Neuronal stem cell (in vitro differentiated cells): ENCODE data around the gene KRT222.

Experiments used
- DNase-seq: peaks from one replicate; pipeline ENCODE4 v3.0.0-alpha.2; 2013; ENCODE audit warnings: low spot score
- H2AFZ ChIP-seq: one replicate; pipeline ENCODE4 v1.6.1; 2013; ENCODE audit warnings: mild to moderate bottlenecking, low read length, inconsistent platforms
- H2AK5ac ChIP-seq: 2 replicates; pipeline ENCODE4 v1.6.1; 2013; ENCODE audit warnings: low read depth, mild to moderate bottlenecking, inconsistent platforms, low read length, moderate library complexity, mixed read lengths
- H2BK120ac ChIP-seq: 2 replicates; pipeline ENCODE4 v1.6.1; 2013; ENCODE audit warnings: low read depth, mild to moderate bottlenecking, inconsistent platforms, low read length, moderate library complexity, mixed read lengths
- H2BK12ac ChIP-seq: one replicate; pipeline ENCODE4 v1.6.1; 2013; ENCODE audit warnings: low read length, inconsistent platforms
- H2BK15ac ChIP-seq: 2 replicates; pipeline ENCODE4 v1.6.1; 2013; ENCODE audit warnings: mild to moderate bottlenecking, low read length, inconsistent platforms, mixed read lengths
- H2BK5ac ChIP-seq: one replicate; pipeline ENCODE4 v1.6.1; 2013; ENCODE audit warnings: inconsistent platforms, mild to moderate bottlenecking, low read length, moderate library complexity
- H3K14ac ChIP-seq: one replicate; pipeline ENCODE4 v1.6.1; 2013; ENCODE audit warnings: low read length, inconsistent platforms
- H3K18ac ChIP-seq: 2 replicates; pipeline ENCODE4 v1.6.1; 2013; ENCODE audit warnings: low read length, inconsistent platforms
- H3K23ac ChIP-seq: 2 replicates; pipeline ENCODE4 v1.6.1; 2013; ENCODE audit warnings: low read depth, mild to moderate bottlenecking, mixed read lengths, low read length, inconsistent platforms; ENCODE audit not compliant: poor library complexity
- H3K27ac ChIP-seq: replicated peaks from 3 replicates; pipeline ENCODE4 v1.5.1; 2013; ENCODE audit warnings: low read length, inconsistent platforms
- H3K27me3 ChIP-seq, 3 experiments: 2 replicates each; pipeline ENCODE4 v1.6.1; 2013; ENCODE audit warnings: low read length in 3 of 3, mild to moderate bottlenecking in 2 of 3, inconsistent platforms in 1 of 3, low read depth in 1 of 3, mixed read lengths in 1 of 3, moderate library complexity in 1 of 3; ENCODE audit not compliant: control insufficient read depth in 3 of 3, insufficient read depth in 3 of 3
- H3K36me3 ChIP-seq, 2 donors: replicated peaks in 1 of 2; 2 replicates each; pipeline ENCODE4 v1.6.1; 2013; ENCODE audit warnings: low read length in 2 of 2; ENCODE audit not compliant: control insufficient read depth in 2 of 2, insufficient read depth in 2 of 2
- H3K4ac ChIP-seq: 2 replicates; pipeline ENCODE4 v1.6.1; 2013; ENCODE audit warnings: inconsistent platforms, mild to moderate bottlenecking, low read length, moderate library complexity
- H3K4me1 ChIP-seq, 2 donors: 1 replicate in 1 of 2; 2 replicates in 1 of 2; pipeline ENCODE4 v1.6.1; 2013; ENCODE audit warnings: low read length in 2 of 2, low read depth in 1 of 2; ENCODE audit not compliant: control insufficient read depth in 2 of 2, insufficient read depth in 1 of 2
- H3K4me2 ChIP-seq: one replicate; pipeline ENCODE4 v1.6.1; 2013; ENCODE audit warnings: mild to moderate bottlenecking, low read length, inconsistent platforms; ENCODE audit not compliant: insufficient read depth, poor library complexity, severe bottlenecking
- H3K4me3 ChIP-seq, 2 donors: 2 replicates each; pipeline ENCODE4 v1.5.1; 2013; ENCODE audit warnings: low read length in 2 of 2, mild to moderate bottlenecking in 2 of 2, inconsistent platforms in 1 of 2, moderate library complexity in 1 of 2
- H3K79me1 ChIP-seq: one replicate; pipeline ENCODE4 v1.6.1; 2013; ENCODE audit warnings: low read depth, mild to moderate bottlenecking, inconsistent platforms, low read length, moderate library complexity
- H3K9ac ChIP-seq: one replicate; pipeline ENCODE4 v1.6.1; 2013; ENCODE audit warnings: mild to moderate bottlenecking, low read depth, low read length, inconsistent platforms; ENCODE audit not compliant: poor library complexity
- H3K9me3 ChIP-seq, 2 donors: replicated peaks in 1 of 2; 2 replicates each; pipeline versions ENCODE3 to v1.6.1; 2013; ENCODE audit warnings: low read length in 2 of 2, mild to moderate bottlenecking in 2 of 2, inconsistent platforms in 1 of 2, low read depth in 1 of 2, mixed read lengths in 1 of 2, moderate library complexity in 1 of 2; ENCODE audit not compliant: control insufficient read depth in 2 of 2, insufficient read depth in 1 of 2
- H4K8ac ChIP-seq: one replicate; pipeline ENCODE4 v1.6.1; 2013; ENCODE audit warnings: low read depth, mild to moderate bottlenecking, inconsistent platforms, low read length, moderate library complexity
- H4K91ac ChIP-seq: one replicate; pipeline ENCODE4 v1.6.1; 2013; ENCODE audit warnings: low read length, low read depth, mild to moderate bottlenecking, inconsistent platforms; ENCODE audit not compliant: poor library complexity
- WGBS, 2 donors: extraction: QIAGEN DNeasy Blood & Tissue Kit; methylation state at CpG; one replicate each; pipeline ENCODE4 v1.1.7; 2013; ENCODE audit warnings: missing lambda C conversion rate in 2 of 2, mixed read lengths in 1 of 2; ENCODE audit not compliant: insufficient read length in 2 of 2, insufficient replicate concordance in 1 of 2; ENCODE audit errors: extremely low coverage in 2 of 2; 5-methylcytosine and 5-hydroxymethylcytosine counted together

KRT222 gene

GRCh38 chr17:40651939-40652338 is 13.0 kb downstream of the KRT222 start:
- H2AK5ac ChIP-seq = no peak overlapping the region
- H3K79me1 ChIP-seq = no peaks in the 10 kb centered on the region
- no peak overlapping the region for H4K91ac ChIP-seq
- H3K27ac ChIP-seq = no peak overlapping the region
- no peak overlapping the region for H2BK120ac ChIP-seq
- no peak overlapping the region for H3K9ac ChIP-seq
- no peak for DNase-seq
- no peak overlapping the region for H4K8ac ChIP-seq
- H3K36me3 ChIP-seq = no peaks in the 10 kb centered on the region
- H3K14ac ChIP-seq = no peak overlapping the region
- no peak overlapping the region for H2BK12ac ChIP-seq
- H3K4me3 ChIP-seq = no peak overlapping the region
- no peak overlapping the region for H3K23ac ChIP-seq
- H3K4ac ChIP-seq = no peak overlapping the region
- H3K18ac ChIP-seq = no peak overlapping the region
- H3K27me3 ChIP-seq = peaks cover 0 to 3% (median 0%) of the 10 kb centered on the region in 3 experiments
- H2AFZ ChIP-seq = no peak overlapping the region
- no peak overlapping the region for H2BK15ac ChIP-seq
- H3K9me3 ChIP-seq = no peaks in the 10 kb centered on the region
- H2BK5ac ChIP-seq = no peak overlapping the region
- H3K4me1 ChIP-seq = peaks cover 3% of the 10 kb centered on the region in 2 donors
- no peak overlapping the region for H3K4me2 ChIP-seq
- WGBS, 2 donors = no CpG with 5 or more reads among the region's 5 CpGs

DNA sequence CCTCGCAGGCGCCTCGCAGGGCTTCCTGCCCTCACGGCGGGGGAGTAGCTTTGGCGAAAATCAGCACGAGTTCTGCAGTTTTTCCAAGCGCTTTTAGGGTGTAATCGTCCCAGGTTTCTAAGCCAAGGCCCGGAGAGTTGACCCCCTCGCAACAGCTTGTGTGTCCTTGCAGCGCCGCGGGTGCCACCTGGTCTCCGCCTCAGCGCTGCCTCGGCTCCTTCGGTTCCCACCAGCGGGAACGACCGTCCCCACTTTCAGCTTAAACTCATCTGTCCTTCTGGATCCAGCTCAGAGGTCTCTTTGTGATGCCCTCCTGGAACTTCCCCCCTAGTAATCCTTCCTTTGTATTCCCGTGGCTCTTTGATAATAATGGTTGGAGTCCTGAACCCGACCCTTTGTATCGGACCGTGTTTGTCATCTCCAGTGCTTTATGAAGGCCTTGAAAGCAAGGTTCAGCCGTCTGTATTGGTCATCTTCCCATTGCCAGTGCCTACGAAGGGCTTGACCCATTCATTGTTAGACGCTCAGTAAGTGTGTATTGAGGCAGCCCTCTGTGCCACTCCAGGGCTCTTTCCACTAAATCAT is 16.5 kb downstream of the KRT222 start:
- H2AK5ac ChIP-seq = peak overlapping the region; percentile 98
- DNase-seq = peak; percentile 69

GRCh38 chr17:40647624-40648383 is 17.2 kb downstream of the KRT222 start, which contains the start of gene SMARCE1:
TSS of gene SMARCE1 (minus strand) at chr17:40647818. CDS start at chr17:40645802, 2,016 bp downstream.
- Histone ChIP-seq H3K18ac (peak within 1 kb of the TSS; percentile 100), H2BK120ac (peak within 1 kb of the TSS; percentile 98), H3K4me1 (peaks cover 3 to 13% of the 10 kb centered on the region in 2 donors), H3K4me3 (peak within 1 kb of the TSS; percentile 91 to 99), H3K27me3 (no peaks in the 10 kb centered on the region), H2BK5ac (peak within 1 kb of the TSS; percentile 98), H3K9me3 (no peaks in the 10 kb centered on the region), H4K8ac (peak within 1 kb of the TSS; percentile 99), H4K91ac (peak within 1 kb of the TSS; percentile 96), H2AK5ac (peak within 1 kb of the TSS; percentile 98), H3K9ac (peak within 1 kb of the TSS; percentile 100), H2AFZ (peak within 1 kb of the TSS; percentile 98), H3K14ac (peak within 1 kb of the TSS; percentile 96), H3K79me1 (no peaks in the 10 kb centered on the region), H3K36me3 (peaks cover 0 to 38% of the 10 kb centered on the region in 2 donors), H3K4ac (peak within 1 kb of the TSS; percentile 97), H3K23ac (peak within 1 kb of the TSS; percentile 97), H3K4me2 (peak within 1 kb of the TSS; percentile 89), H2BK12ac (no peak within 1 kb of the TSS), H2BK15ac (peak within 1 kb of the TSS; percentile 98), H3K27ac (peak within 1 kb of the TSS; percentile 93)
- peak; percentile 80 for DNase-seq
- WGBS, 2 donors = no CpG with 5 or more reads among the region's 64 CpGs

More for the DNA sequence above, 16.5 kb downstream of the KRT222 start:
- peak overlapping the region; percentile 97 for H3K23ac ChIP-seq
- no peaks in the 10 kb centered on the region for H3K27me3 ChIP-seq
- peaks cover 0 to 31% of the 10 kb centered on the region in 2 donors for H3K36me3 ChIP-seq
- H3K4ac ChIP-seq = peak overlapping the region; percentile 96
- H2BK5ac ChIP-seq = peak overlapping the region; percentile 98
- H2AFZ ChIP-seq = peak overlapping the region; percentile 98
- peak overlapping the region; percentile 90 for H2BK120ac ChIP-seq
- H4K8ac ChIP-seq = no peak overlapping the region
- H3K4me3 ChIP-seq = peak overlapping the region; percentile 91 to 99
- H2BK15ac ChIP-seq = peak overlapping the region; percentile 98
- peak overlapping the region; percentile 96 for H4K91ac ChIP-seq
- peak overlapping the region; percentile 89 for H3K4me2 ChIP-seq
- peak overlapping the region; percentile 100 for H3K18ac ChIP-seq
- peaks cover 3 to 13% of the 10 kb centered on the region in 2 donors for H3K4me1 ChIP-seq
- peak overlapping the region; percentile 100 for H3K9ac ChIP-seq
- H3K9me3 ChIP-seq = no peaks in the 10 kb centered on the region
- no peaks in the 10 kb centered on the region for H3K79me1 ChIP-seq
- no CpG with 5 or more reads among the region's 28 CpGs for WGBS, 2 donors
- peak overlapping the region; percentile 96 for H3K14ac ChIP-seq
- peak overlapping the region; percentile 93 for H3K27ac ChIP-seq
- no peak overlapping the region for H2BK12ac ChIP-seq
